Right lobe of liver (tissue), 4 donors: ENCODE measurements around the gene KDM4B.

ENCODE experiments used
- POLR2A ChIP-seq: fragments of 450-650 bp; IDR thresholded peaks from one replicate; pipeline ENCODE4 v1.6.1; 2017; ENCODE audit warnings: antibody characterized with exemption, mild to moderate bottlenecking
- TF ChIP-seq, protein P1 (sequence below), 4 donors: fragments of 200-600 bp in 3 of 4; fragments of 450-650 bp in 1 of 4; IDR thresholded peaks; one replicate each; pipeline versions ENCODE4 v1.5.1 to v1.8.0; 2016 to 2022; ENCODE audit warnings: antibody characterized with exemption in 4 of 4, mild to moderate bottlenecking in 2 of 4
- donor health status: DM: no; HTN: no; CAD: no.
- donor health status: DM: no; HTN: no; CAD: no.
- donor health status: DM: no; HTN: yes; CAD: no.

DNA sequence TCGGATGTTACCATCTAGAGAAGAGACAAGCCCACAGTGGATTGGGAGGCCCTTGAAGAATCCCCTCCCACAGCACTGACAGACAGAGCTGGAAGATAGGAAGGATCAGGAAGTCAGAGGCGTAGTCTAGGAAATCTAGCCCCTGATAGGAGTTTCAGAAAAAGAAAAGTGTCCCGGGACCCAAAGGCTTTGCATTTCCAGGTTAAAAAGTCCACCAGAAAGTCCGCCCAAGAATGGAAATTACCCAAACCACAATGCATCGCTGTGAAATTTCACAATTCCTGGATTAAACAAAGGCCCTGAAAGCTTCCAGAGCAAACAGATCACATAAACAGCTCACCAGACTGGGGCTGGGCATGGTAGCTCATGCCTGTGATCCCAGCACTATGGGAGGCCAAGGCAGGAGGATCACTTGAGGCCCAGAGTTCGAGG lies 146.9 kb downstream of the KDM4B start:
- no peak for TF ChIP-seq POLR2A
- TF ChIP-seq, protein P1, sequence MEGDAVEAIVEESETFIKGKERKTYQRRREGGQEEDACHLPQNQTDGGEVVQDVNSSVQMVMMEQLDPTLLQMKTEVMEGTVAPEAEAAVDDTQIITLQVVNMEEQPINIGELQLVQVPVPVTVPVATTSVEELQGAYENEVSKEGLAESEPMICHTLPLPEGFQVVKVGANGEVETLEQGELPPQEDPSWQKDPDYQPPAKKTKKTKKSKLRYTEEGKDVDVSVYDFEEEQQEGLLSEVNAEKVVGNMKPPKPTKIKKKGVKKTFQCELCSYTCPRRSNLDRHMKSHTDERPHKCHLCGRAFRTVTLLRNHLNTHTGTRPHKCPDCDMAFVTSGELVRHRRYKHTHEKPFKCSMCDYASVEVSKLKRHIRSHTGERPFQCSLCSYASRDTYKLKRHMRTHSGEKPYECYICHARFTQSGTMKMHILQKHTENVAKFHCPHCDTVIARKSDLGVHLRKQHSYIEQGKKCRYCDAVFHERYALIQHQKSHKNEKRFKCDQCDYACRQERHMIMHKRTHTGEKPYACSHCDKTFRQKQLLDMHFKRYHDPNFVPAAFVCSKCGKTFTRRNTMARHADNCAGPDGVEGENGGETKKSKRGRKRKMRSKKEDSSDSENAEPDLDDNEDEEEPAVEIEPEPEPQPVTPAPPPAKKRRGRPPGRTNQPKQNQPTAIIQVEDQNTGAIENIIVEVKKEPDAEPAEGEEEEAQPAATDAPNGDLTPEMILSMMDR (IDR thresholded peaks at IDR 0.05), result no peak
